Thyroid gland (tissue), 4 donors: ENCODE data around the gene PRDM1. TPM values are rescaled to one million over a fixed set of nuclear protein-coding genes. Genes with fewer than 3 reads are reported as not detected.

Source experiments
- DNase-seq, 2 donors: peaks; one replicate each; pipeline ENCODE4 v3.0.0-alpha.2; 2019
- H3K27ac ChIP-seq, 3 donors: fragments of 200-600 bp; sonication (generic); 1 replicate in 2 of 3; 2 replicates in 1 of 3; pipeline ENCODE4 v1.5.1; 2016 to 2019; ENCODE audit warnings: mild to moderate bottlenecking in 1 of 3, moderate library complexity in 1 of 3
- H3K27me3 ChIP-seq: fragments of 200-600 bp; sonication (generic); one replicate; pipeline ENCODE4 v1.5.1; 2019
- H3K36me3 ChIP-seq, 2 donors: fragments of 200-600 bp; sonication (generic); one replicate each; pipeline ENCODE4 v1.5.1; 2016 to 2019
- H3K4me1 ChIP-seq, 2 donors: fragments of 200-600 bp; sonication (generic); one replicate each; pipeline ENCODE4 v1.5.1; 2017 to 2019
- H3K4me3 ChIP-seq, 3 donors: fragments of 200-600 bp; sonication (generic); replicated peaks in 1 of 3; 1 replicate in 2 of 3; 2 replicates in 1 of 3; pipeline ENCODE4 v1.5.1; 2016; ENCODE audit warnings: mild to moderate bottlenecking in 1 of 3
- H3K9me3 ChIP-seq: fragments of 200-600 bp; sonication (generic); one replicate; pipeline ENCODE4 v1.5.1; 2017
- POLR2A ChIP-seq, 2 donors: fragments of 450-650 bp; IDR thresholded peaks; one replicate each; pipeline ENCODE4 v1.6.1; 2017; ENCODE audit warnings: antibody characterized with exemption in 2 of 2, mild to moderate bottlenecking in 2 of 2, moderate library complexity in 1 of 2
- WGBS, 2 donors: methylation state at CpG; one replicate each; pipeline ENCODE4 v1.1.5; 2017; 5-methylcytosine and 5-hydroxymethylcytosine counted together
- intact Hi-C: fragments of 100-400 bp; cut with DNase I; formaldehyde crosslinking; loops from one replicate; pipeline ENCODE4 v1.15.1; 2023
- total RNA-seq, 4 donors: library from RNA; depleted of rRNA; stranded (reverse); fragments of >200 nt; gene quantifications; one replicate each; pipeline ENCODE4 v1.2.3, GENCODE V29; 2016
- TF ChIP-seq, protein P1 (sequence below), 6 experiments: fragments of 200-600 bp in 3 of 6; fragments of 450-650 bp in 3 of 6; sonication (generic) in 3 of 6; IDR thresholded peaks; one replicate each; pipeline ENCODE4 v1.5.1; 2016 to 2019; ENCODE audit warnings: antibody characterized with exemption in 6 of 6, mild to moderate bottlenecking in 2 of 6, inconsistent platforms in 1 of 6, moderate library complexity in 1 of 6

Gene PRDM1
- total RNA-seq = 1 to 10 TPM; 5.6 to 7.6 (median 7.0) TPM

- WGBS, 2 donors = 0 to 2% methylated on average over 42 to 44 of the region's 44 CpGs
- TF ChIP-seq, protein P1, sequence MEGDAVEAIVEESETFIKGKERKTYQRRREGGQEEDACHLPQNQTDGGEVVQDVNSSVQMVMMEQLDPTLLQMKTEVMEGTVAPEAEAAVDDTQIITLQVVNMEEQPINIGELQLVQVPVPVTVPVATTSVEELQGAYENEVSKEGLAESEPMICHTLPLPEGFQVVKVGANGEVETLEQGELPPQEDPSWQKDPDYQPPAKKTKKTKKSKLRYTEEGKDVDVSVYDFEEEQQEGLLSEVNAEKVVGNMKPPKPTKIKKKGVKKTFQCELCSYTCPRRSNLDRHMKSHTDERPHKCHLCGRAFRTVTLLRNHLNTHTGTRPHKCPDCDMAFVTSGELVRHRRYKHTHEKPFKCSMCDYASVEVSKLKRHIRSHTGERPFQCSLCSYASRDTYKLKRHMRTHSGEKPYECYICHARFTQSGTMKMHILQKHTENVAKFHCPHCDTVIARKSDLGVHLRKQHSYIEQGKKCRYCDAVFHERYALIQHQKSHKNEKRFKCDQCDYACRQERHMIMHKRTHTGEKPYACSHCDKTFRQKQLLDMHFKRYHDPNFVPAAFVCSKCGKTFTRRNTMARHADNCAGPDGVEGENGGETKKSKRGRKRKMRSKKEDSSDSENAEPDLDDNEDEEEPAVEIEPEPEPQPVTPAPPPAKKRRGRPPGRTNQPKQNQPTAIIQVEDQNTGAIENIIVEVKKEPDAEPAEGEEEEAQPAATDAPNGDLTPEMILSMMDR (IDR thresholded peaks at IDR 0.05) = peak in 4 of 6 experiments; percentile 27 to 48 (median 30)
- TF ChIP-seq POLR2A (IDR thresholded peaks at IDR 0.05) = peak; percentile 78 to 92
- H3K36me3 ChIP-seq = no peaks in the 10 kb centered on the region
- H3K27ac ChIP-seq = peak within 1 kb of the TSS; percentile 27 to 69 (median 68)
- intact Hi-C loops = loop anchor here (10.0 kb wide), 1 partner anchor 351 kb away; no protein-coding TSS in a partner anchor
- peak within 1 kb of the TSS in 2 of 3 donors; percentile 31 to 39 for H3K4me3 ChIP-seq
- H3K4me1 ChIP-seq = peaks cover 22 to 25% of the 10 kb centered on the region in 2 donors
- DNase-seq = peak; percentile 96
- no peaks in the 10 kb centered on the region for H3K27me3 ChIP-seq
- no peaks in the 10 kb centered on the region for H3K9me3 ChIP-seq
Observed at GRCh38 chr6:106085984-106086813, at the start of gene PRDM1. Gene PRDM1 (plus strand): TSS chr6:106086336. CDS start chr6:106086554, 218 bp downstream.

DNA sequence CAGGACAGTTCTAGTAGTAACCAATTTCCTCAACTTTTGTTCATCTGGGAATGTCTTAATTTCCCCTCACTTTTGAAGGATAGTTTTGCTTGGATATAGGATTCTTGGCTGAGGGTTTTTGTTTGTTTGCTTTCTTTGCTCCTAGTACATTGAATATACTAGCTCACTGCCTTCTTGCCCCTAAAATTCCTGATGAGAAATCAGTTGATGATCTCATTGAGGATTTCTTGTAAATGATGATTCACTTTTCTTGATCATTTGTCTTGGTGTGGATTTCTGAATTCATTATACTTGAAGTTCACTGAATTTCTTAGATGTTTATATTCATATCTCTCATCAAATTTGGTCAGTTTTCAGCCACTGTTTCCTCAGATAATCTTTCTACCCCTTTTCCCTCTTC lies 49.1 kb upstream of the PRDM1 start:
- no peak for DNase-seq
- Histone ChIP-seq H3K9me3 (no peaks in the 10 kb centered on the region), H3K27me3 (no peaks in the 10 kb centered on the region), H3K36me3 (no peaks in the 10 kb centered on the region), H3K27ac (no peak overlapping the region), H3K4me3 (no peak overlapping the region), H3K4me1 (no peaks in the 10 kb centered on the region)
- TF ChIP-seq, protein P1 (IDR thresholded peaks at IDR 0.05) = no peak
- TF ChIP-seq POLR2A (IDR thresholded peaks at IDR 0.05) = no peak
- intact Hi-C loops = no loop called here

GRCh38 chr6:106039897-106040592 lies 46.1 kb upstream of the PRDM1 start:
- no peak for DNase-seq
- WGBS, 2 donors = 77 to 79% methylated on average over 6 of the region's 6 CpGs
- no peak overlapping the region for H3K27ac ChIP-seq
- no peaks in the 10 kb centered on the region for H3K4me1 ChIP-seq
- TF ChIP-seq, protein P1 (IDR thresholded peaks at IDR 0.05) = no peak
- TF ChIP-seq POLR2A (IDR thresholded peaks at IDR 0.05) = no peak
- H3K9me3 ChIP-seq = no peaks in the 10 kb centered on the region
- H3K4me3 ChIP-seq = no peak overlapping the region
- H3K36me3 ChIP-seq = no peaks in the 10 kb centered on the region
- H3K27me3 ChIP-seq = no peaks in the 10 kb centered on the region
- intact Hi-C loops = no loop called here

DNA sequence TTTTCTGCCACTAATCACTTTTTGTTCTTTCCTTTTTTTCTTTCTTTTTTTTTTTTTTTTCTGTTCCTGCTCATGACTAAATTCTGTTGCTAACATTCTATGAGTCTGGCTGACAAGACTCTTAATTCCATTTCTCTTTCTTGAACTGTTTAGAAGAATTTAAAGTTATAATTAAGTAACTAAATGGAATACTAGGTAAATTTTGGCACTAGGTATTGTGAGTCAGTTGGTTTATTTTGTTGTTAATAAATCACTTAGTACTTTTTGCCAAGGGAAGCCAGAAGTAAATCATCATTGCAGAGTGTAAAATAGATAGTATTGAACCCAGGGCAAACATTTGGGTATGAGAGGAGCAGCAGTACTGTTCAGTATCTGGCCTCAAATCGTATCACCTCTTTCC lies 42.0 kb upstream of the PRDM1 start:
- no peak overlapping the region for H3K27ac ChIP-seq
- H3K4me1 ChIP-seq = no peaks in the 10 kb centered on the region
- no peaks in the 10 kb centered on the region for H3K27me3 ChIP-seq
- TF ChIP-seq POLR2A (IDR thresholded peaks at IDR 0.05) = no peak
- TF ChIP-seq, protein P1 (IDR thresholded peaks at IDR 0.05) = no peak
- intact Hi-C loops = no loop called here
- no peaks in the 10 kb centered on the region for H3K9me3 ChIP-seq
- no peak for DNase-seq
- no peak overlapping the region for H3K4me3 ChIP-seq
- no peaks in the 10 kb centered on the region for H3K36me3 ChIP-seq
- WGBS, 2 donors = 80 to 84% methylated on average over 1 of the region's 1 CpG

- H3K27ac ChIP-seq = no peak overlapping the region
- TF ChIP-seq, protein P1 (IDR thresholded peaks at IDR 0.05) = no peak
- TF ChIP-seq POLR2A (IDR thresholded peaks at IDR 0.05) = no peak
- H3K36me3 ChIP-seq = no peaks in the 10 kb centered on the region
- H3K9me3 ChIP-seq = no peaks in the 10 kb centered on the region
- no peak overlapping the region for H3K4me3 ChIP-seq
- DNase-seq = no peak
- intact Hi-C loops = no loop called here
- H3K4me1 ChIP-seq = no peaks in the 10 kb centered on the region
- H3K27me3 ChIP-seq = no peaks in the 10 kb centered on the region
- 93 to 94% methylated on average over 2 of the region's 2 CpGs for WGBS, 2 donors
Observed at GRCh38 chr6:106045077-106045476, 41.1 kb upstream of the PRDM1 start.
